GM18909 (cell line): ENCODE measurements around the gene ETF1.
"Not testable (repeated sequence)": the region's sequence is repeated elsewhere in the genome, so short reads cannot be mapped to it uniquely, and the experiment has no call there.

ENCODE experiments used
- ATAC-seq: cut with Tn5 transposase; IDR thresholded peaks from one replicate; pipeline ENCODE4 v1.9.1; 2021; ENCODE audit warnings: mild to moderate bottlenecking; ENCODE audit not compliant: unreplicated experiment, poor library complexity

ETF1 gene

GRCh38 chr5:138533973-138534941 lies 8.8 kb downstream of the ETF1 start:
- no peak for ATAC-seq

DNA sequence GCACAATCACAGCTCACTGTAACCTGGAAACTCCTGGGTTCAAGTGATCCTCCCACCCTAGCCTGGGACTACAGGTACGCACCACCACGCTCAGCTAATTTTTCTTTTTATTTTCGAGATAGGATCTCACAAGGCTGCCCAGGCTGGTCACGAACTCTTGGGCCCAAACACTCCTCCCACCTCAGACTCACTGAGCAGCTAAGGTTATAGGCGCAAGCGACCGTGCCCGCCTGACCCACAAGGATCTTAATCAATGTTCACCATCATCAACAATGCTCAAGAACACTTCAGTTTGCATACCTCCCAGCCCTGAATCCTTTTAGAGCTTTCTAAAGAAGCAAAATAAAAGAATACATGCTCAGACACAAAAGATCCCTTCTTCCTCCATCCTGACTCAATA lies 13.2 kb downstream of the ETF1 start:
- ATAC-seq, result no peak

GRCh38 chr5:138528744-138529469 lies 14.1 kb downstream of the ETF1 start:
- no peak for ATAC-seq

DNA sequence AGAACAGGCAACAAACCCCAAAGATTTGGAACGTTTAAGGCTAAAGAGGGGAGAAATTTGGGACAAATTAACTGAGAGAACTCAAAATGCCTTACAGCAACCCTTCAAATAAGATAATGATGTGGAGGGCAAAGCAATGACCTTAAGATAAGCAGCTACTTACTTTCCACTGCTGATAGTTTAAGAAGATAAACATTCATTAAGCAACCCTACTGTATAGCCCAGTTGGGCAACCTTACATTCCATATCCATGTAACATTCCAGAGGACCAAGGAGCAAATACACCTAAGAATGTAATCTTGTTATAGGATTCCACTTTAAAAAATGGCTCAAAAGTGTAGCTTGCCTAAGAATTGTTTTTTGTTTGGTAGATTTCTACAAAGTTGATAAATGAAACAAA lies 14.8 kb downstream of the ETF1 start:
- no peak for ATAC-seq

DNA sequence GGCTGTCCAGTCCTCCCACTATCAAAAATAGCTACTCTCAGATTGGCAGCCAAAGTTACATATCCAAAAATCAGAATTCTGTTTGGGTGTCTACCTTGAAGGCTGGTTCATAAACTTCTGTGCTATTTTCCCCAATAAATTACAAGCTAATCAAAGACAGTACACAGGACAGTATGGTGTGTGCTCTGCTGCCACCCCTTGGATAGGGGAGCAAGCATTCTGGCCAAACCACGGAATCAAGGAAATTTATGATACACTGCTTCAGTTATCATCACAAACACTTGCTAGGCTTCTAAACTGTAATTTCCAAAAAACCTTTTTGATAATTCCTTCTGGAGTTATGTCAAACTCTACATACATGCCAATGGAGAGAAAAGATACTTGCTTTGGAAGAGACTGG lies 15.9 kb downstream of the ETF1 start:
- ATAC-seq, result no peak

DNA sequence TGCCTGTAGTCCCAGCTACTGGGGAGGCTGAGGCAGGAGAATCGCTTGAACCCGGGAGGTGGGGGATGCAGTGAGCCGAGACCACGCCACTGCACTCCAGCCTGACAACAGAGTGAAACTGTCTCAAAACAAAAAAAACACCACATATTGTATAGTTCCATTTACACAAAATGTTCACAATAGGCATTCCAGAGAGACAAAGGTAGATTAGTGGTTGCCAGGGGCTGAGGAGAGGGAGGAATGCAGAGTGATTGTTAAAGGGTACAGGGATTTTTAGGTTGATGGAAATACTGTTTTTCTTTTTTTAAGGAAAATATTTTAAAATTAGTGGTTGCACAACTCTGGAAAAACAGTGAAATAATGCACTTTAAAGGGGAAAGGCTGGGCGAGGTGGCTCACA lies 19.6 kb downstream of the ETF1 start:
- no peak for ATAC-seq

DNA sequence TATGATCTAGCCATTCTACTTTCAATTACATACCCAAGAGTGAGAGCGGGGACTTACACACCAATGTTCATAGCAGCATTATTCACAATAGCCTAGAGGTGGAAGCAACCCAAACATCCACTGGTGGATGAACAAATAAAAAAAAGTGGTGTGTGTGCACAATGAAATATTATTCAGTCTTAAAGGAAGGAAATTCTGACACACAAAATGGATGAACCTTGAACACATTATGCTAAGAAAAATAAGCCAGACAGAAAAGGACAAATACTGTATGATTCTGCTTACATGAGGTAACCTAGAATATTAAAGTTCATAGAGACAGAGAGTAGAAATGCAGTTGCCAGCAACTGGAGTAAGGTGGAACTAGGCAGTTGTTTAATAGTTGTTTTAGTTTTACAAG lies 22.1 kb downstream of the ETF1 start:
- no peak for ATAC-seq

DNA sequence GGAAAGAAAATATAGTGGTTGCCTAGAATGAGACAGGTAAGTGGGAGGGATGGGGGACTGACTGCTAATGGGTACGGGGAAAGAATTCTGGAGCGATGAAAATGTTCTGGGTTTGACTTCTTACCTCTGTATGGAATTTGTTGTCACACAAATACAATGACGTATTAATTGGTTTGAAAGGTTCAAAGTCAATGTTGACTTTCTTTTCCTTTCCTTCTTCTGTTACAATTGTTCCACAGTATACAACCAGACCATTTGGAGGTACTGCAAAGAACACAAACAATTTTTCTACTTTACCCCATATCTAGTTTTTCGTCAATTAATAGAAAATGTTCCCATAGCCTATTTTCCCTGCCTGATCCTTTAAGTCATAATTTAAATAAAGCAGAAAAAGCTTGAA lies 25.6 kb downstream of the ETF1 start:
- ATAC-seq, result no peak

DNA sequence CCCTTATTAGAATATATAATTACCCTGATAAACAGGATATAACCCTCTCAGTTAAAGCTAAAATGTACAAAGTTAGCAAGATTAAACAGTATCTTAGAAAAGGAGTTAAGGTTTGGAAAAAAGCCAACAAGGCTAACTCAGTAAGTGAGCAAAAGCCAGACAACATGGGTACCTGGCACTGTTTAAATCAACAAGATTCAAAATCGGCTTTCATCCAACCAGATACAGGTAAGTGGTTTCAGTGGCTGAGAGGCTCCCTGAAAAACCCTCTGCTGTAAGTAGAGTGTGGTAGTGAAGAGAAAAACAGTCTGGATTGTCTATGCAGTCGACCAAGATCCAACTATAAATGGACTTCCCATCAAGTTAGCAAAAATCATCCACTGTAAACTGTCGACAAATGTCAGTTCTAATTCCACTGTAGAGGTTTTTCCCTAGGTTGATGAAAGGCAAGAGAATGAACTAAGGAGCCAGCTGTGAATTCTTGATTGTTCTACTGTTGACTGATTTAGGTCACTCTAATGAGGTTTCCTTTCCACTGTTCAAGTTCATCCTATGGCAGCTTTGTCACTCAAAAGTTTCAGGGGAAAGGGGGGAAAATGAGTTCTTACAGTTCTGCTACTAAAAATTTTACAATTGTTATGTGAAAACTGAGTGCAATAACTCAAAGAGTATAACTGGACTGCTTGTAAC lies 27.3 kb downstream of the ETF1 start:
- ATAC-seq, result no peak

DNA sequence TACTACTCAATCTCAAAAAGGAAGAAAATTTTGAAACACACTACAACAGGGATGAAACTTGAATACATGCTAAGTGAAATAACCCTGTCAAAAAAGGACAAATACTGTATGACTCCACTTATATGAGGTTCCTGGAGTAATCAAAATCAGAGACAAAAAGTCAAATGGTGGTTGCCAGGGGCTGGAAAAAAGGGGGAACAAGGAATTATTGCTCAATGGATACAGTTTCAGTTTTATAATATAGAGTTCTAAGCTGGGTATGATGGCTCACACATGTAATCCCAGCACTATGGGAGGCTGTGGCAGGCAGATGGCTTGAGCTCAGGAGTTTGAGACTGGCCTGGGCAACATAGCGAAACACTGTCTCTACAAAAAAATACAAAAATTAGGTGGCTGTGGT lies 29.0 kb downstream of the ETF1 start:
- ATAC-seq, result no peak

GRCh38 chr5:138508958-138509357 lies 34.1 kb downstream of the ETF1 start:
- ATAC-seq, result no peak

DNA sequence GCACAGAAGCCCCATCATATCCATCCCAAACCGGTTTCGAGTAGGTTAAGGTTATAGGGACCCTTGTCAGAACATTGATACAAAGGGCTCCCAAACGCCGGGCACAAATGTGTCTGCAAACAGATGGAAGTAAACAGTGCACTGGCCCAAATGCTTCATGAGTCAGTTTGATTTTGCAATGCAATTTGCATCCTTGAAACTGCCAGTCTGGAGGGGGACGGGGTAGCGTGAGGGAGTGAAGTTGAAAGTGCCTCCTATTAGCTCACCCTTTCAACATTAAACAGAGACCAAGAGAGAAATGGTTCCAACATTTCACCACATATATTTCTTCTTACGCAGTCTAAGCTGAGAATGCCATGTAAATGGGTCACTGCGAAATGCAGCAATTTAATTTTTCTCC lies 35.6 kb downstream of the ETF1 start:
- not testable (repeated sequence) for ATAC-seq

GRCh38 chr5:138506370-138507306 lies 36.4 kb downstream of the ETF1 start:
- ATAC-seq, result no peak

DNA sequence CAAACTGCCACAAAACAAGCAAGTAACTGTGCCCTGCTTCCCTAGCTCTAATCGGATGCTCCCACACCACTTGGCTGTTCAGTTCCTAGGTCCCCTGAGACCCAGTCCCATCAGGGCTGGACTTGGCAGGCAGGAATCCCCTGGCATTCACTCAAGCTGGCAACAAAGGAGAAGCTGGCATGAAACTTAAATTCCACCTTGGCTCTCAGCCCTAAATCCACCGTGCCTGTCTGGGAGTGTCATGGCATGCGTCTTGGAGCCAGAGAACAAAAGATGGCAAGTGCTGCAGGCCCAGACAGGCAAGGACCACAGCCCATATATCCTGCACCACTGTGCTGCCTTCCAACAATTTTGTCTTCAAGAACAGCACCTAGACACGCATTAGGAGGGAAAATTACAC lies 38.2 kb downstream of the ETF1 start:
- no peak for ATAC-seq

DNA sequence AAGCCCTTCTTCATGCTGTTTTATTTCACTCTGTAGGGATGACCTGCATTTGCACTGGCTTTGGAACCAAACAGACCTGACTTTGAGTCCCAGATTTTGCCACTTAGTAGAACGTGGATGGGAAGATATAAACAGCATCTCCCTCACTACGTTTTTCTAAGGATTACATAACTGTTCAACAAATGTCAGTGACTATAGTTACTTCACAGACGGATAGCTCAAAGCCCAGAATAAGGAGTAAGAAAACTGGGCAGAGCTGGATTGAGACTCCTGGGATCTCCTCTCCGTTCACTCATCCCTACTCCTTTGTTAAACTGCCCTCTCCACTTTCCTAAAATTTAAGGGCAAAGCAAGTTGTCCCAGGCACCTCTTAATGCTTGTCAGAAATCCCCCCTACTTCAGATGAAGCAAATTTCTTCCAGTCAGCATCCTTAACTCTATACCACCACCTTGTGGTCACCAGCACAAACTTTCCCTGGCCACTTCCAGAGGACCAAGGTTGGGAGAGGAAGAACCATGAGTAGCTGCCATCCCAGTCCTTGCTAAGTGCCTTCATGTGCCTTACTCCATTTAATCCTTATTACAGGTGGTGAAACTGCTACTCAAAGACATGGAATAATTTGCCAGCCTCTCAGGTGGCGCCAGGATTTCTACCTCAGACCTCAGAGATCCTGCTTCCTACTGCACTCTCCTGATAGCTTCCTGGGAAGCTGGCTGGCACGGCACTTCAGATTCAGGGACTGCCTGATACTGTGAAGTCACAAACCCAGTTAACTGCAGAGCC lies 39.4 kb downstream of the ETF1 start:
- ATAC-seq, result no peak

- no peak for ATAC-seq
Measured at GRCh38 chr5:138502521-138502920, 40.5 kb downstream of the ETF1 start.

- no peak for ATAC-seq
Measured at GRCh38 chr5:138502121-138502520, 40.9 kb downstream of the ETF1 start.

- no peak for ATAC-seq
Measured at GRCh38 chr5:138498376-138498775, 44.7 kb downstream of the ETF1 start.

- ATAC-seq, result no peak
Measured at GRCh38 chr5:138495351-138495750, 47.7 kb downstream of the ETF1 start.
